Endothelial cell of umbilical vein (primary cell): ENCODE measurements around the gene SMKR1. TPM values are rescaled to one million over a fixed set of nuclear protein-coding genes. Genes with fewer than 3 reads are reported as not detected.

ENCODE experiments used
- BruUV-seq: library from RNA; stranded (reverse); fragments of 400-500 nt; replicated peaks from 2 replicates; lab custom pipeline; 2021; lab: Mats Ljungman, UMichigan
- CTCF ChIA-PET: fragments of 300-600, 350-600 bp; sonication (Branson Sonifier 250); formaldehyde crosslinking; loops from one replicate; lab custom pipeline; 2021; ENCODE audit warnings: antibody characterized with exemption, inconsistent platforms; lab: Charles Lee
- POLR2A ChIA-PET: fragments of 300-600, 350-600 bp; sonication (Branson Sonifier 250); formaldehyde crosslinking; loops from one replicate; lab custom pipeline; 2021; ENCODE audit warnings: antibody characterized with exemption, inconsistent platforms; lab: Charles Lee
- DNase-seq: peaks from one replicate; pipeline ENCODE4 v3.0.0-alpha.2; 2011; ENCODE audit warnings: low read depth, low spot score
- FAIRE-seq: peaks from 2 replicates; lab custom pipeline; 2011; peaks lifted over from hg19 to GRCh38; lab: Jason Lieb, UNC
- H2AFZ ChIP-seq: 2 replicates; pipeline ENCODE4 v1.6.0; 2012; ENCODE audit warnings: low read depth, low read length, control low read depth, inconsistent platforms
- H3K27ac ChIP-seq: 2 replicates; pipeline ENCODE4 v1.5.1; 2011; ENCODE audit warnings: low read depth, mild to moderate bottlenecking, control low read depth, low read length, moderate library complexity; ENCODE audit not compliant: insufficient read depth
- H3K27me3 ChIP-seq, 2 experiments: 2 replicates each; pipeline versions ENCODE4 v1.6.0 to v1.6.1; 2011; ENCODE audit warnings: low read length in 2 of 2, mixed read lengths in 1 of 2; ENCODE audit not compliant: control insufficient read depth in 2 of 2, insufficient read depth in 2 of 2
- H3K36me3 ChIP-seq, 2 experiments: 2 replicates in 1 of 2; 3 replicates in 1 of 2; pipeline ENCODE4 v1.5.1; 2011; ENCODE audit warnings: low read length in 2 of 2, mild to moderate bottlenecking in 1 of 2, moderate library complexity in 1 of 2; ENCODE audit not compliant: control insufficient read depth in 2 of 2, insufficient read depth in 2 of 2; ENCODE audit errors: extremely low read depth in 1 of 2
- H3K4me1 ChIP-seq: 3 replicates; pipeline ENCODE4 v1.5.1; 2011; ENCODE audit warnings: mild to moderate bottlenecking, low read length; ENCODE audit not compliant: control insufficient read depth, insufficient read depth; ENCODE audit errors: extremely low read depth
- H3K4me2 ChIP-seq: 2 replicates; pipeline ENCODE4 v1.6.1; 2011; ENCODE audit warnings: low read length, control low read depth, mixed read lengths; ENCODE audit not compliant: insufficient read depth
- H3K4me3 ChIP-seq, 3 experiments: fragments of 200-600 bp in 1 of 3; sonication (generic), shearing (Covaris generic) in 1 of 3; replicated peaks in 1 of 3; 2 replicates each; pipeline ENCODE4 v1.5.1; 2011 to 2016; ENCODE audit warnings: control low read depth in 3 of 3, low read length in 3 of 3, mild to moderate bottlenecking in 2 of 3, inconsistent platforms in 1 of 3, low read depth in 1 of 3, moderate library complexity in 1 of 3; ENCODE audit not compliant: insufficient read depth in 1 of 3
- H3K79me2 ChIP-seq: 2 replicates; pipeline ENCODE4 v1.6.0; 2012; ENCODE audit warnings: low read length, inconsistent platforms; ENCODE audit not compliant: control insufficient read depth, insufficient read depth
- H3K9ac ChIP-seq: replicated peaks from 2 replicates; pipeline ENCODE3; 2011; ENCODE audit warnings: low read length, control low read depth; ENCODE audit not compliant: insufficient read depth; ENCODE audit errors: extremely low read depth
- H3K9me1 ChIP-seq: replicated peaks from 3 replicates; pipeline ENCODE4 v1.6.0; 2011; ENCODE audit warnings: mild to moderate bottlenecking, low read length; ENCODE audit not compliant: control insufficient read depth, insufficient read depth; ENCODE audit errors: extremely low read depth
- H3K9me3 ChIP-seq: replicated peaks from 2 replicates; pipeline ENCODE4 v1.5.1; 2012; ENCODE audit warnings: low read length, inconsistent platforms; ENCODE audit not compliant: control insufficient read depth, insufficient read depth
- H4K20me1 ChIP-seq: replicated peaks from 2 replicates; pipeline ENCODE3; 2011; ENCODE audit warnings: mild to moderate bottlenecking, low read length; ENCODE audit not compliant: control insufficient read depth, insufficient read depth; ENCODE audit errors: extremely low read depth
- EZH2 ChIP-seq: IDR thresholded peaks from 2 replicates; pipeline ENCODE4 v1.6.1; 2012; ENCODE audit warnings: borderline replicate concordance, low read depth, mild to moderate bottlenecking, moderate library complexity, low read length, inconsistent platforms; ENCODE audit not compliant: severe bottlenecking
- FOS ChIP-seq: IDR thresholded peaks from 2 replicates; pipeline ENCODE4 v1.6.1; 2011; ENCODE audit warnings: mild to moderate bottlenecking, low read length, moderate library complexity, borderline replicate concordance; ENCODE audit not compliant: insufficient read depth
- GATA2 ChIP-seq: IDR thresholded peaks from 2 replicates; pipeline ENCODE4 v1.7.0; 2011; ENCODE audit warnings: low read depth, mild to moderate bottlenecking, moderate library complexity, mixed read lengths, low read length; ENCODE audit not compliant: insufficient read length, insufficient read depth
- JUN ChIP-seq: IDR thresholded peaks from 2 replicates; pipeline ENCODE4 v1.6.1; 2011; ENCODE audit warnings: borderline replicate concordance, low read depth; ENCODE audit not compliant: insufficient read length, insufficient read depth
- MYC ChIP-seq: IDR thresholded peaks from one replicate; pipeline ENCODE4 v1.6.1; 2011; ENCODE audit warnings: mild to moderate bottlenecking, low read depth, low read length
- POLR2A ChIP-seq: IDR thresholded peaks from 2 replicates; pipeline ENCODE4 v1.6.1; 2012; ENCODE audit warnings: low read depth, mild to moderate bottlenecking, control low read depth, low read length
- POLR2AphosphoS5 ChIP-seq: IDR thresholded peaks from 2 replicates; pipeline ENCODE4 v1.6.1; 2012; ENCODE audit warnings: low read depth, mild to moderate bottlenecking, control low read depth, low read length, moderate library complexity; ENCODE audit not compliant: insufficient read depth
- dilution Hi-C: fragments of 300-500 bp; cut with MboI; formaldehyde crosslinking; loops from one replicate; pipeline ENCODE4 v1.15.0; 2019; ENCODE audit warnings: low sequenced_read_pairs; ENCODE audit not compliant: extremely low pct_ligation_motif_present
- intact Hi-C: fragments of 100-400 bp; cut with micrococcal nuclease; formaldehyde crosslinking; loops from one replicate; pipeline ENCODE4 v1.10.0; 2022
- polyA plus RNA-seq, 4 experiments: library from polyadenylated mRNA; depleted of rRNA in 3 of 4; stranded (reverse) in 3 of 4; unstranded in 1 of 4; fragments of >200 nt; gene quantifications; 2 replicates each; pipeline versions ENCODE4 v1.2.1 to v1.2.3, GENCODE V29; 2011 to 2012; ENCODE audit warnings: missing spikeins in 1 of 4
- total RNA-seq: library from RNA; stranded (reverse); gene quantifications from 2 replicates; pipeline ENCODE4 v1.2.3, GENCODE V29; 2021
- TF ChIP-seq, protein P1 (sequence below), 2 donors: IDR thresholded peaks; 1 replicate in 1 of 2; 2 replicates in 1 of 2; pipeline ENCODE4 v1.5.1; 2011; ENCODE audit warnings: low read length in 2 of 2, mild to moderate bottlenecking in 2 of 2, moderate library complexity in 2 of 2, control low read depth in 1 of 2, inconsistent platforms in 1 of 2, low read depth in 1 of 2; ENCODE audit not compliant: insufficient read depth in 1 of 2; ENCODE audit errors: extremely low read depth in 1 of 2
- TF ChIP-seq, protein P2 (sequence below): IDR thresholded peaks from 2 replicates; pipeline ENCODE4 v1.6.1; 2011; ENCODE audit not compliant: insufficient read depth, insufficient read length

Gene SMKR1
- total and polyA plus RNA-seq, 2 donors (not counting 3 experiments of a cell fraction or from before 2014, with no cell fraction given) = 0.64 TPM; not detected in 1

- intact Hi-C loops (loop anchor here (5.0 kb wide), 1 partner anchor 142 kb away; no protein-coding TSS in a partner anchor), dilution Hi-C loops (no loop called here)
- Histone ChIP-seq H4K20me1 (no peaks in the 10 kb centered on the region), H2AFZ (no peak overlapping the region), H3K27ac (no peak overlapping the region), H3K27me3 (peaks cover 0 to 3% of the 10 kb centered on the region in 2 experiments), H3K4me1 (no peaks in the 10 kb centered on the region), H3K9me1 (no peaks in the 10 kb centered on the region), H3K36me3 (no peaks in the 10 kb centered on the region), H3K4me2 (no peak overlapping the region), H3K79me2 (no peaks in the 10 kb centered on the region), H3K4me3 (no peak overlapping the region), H3K9ac (no peak overlapping the region), H3K9me3 (no peaks in the 10 kb centered on the region)
- BruUV-seq = no TSS peak
- TF ChIP-seq POLR2AphosphoS5 (no peak), POLR2A (no peak), GATA2 (no peak), EZH2 (no peak), JUN (no peak), FOS (no peak), MYC (no peak)
- TF ChIP-seq, protein P1, sequence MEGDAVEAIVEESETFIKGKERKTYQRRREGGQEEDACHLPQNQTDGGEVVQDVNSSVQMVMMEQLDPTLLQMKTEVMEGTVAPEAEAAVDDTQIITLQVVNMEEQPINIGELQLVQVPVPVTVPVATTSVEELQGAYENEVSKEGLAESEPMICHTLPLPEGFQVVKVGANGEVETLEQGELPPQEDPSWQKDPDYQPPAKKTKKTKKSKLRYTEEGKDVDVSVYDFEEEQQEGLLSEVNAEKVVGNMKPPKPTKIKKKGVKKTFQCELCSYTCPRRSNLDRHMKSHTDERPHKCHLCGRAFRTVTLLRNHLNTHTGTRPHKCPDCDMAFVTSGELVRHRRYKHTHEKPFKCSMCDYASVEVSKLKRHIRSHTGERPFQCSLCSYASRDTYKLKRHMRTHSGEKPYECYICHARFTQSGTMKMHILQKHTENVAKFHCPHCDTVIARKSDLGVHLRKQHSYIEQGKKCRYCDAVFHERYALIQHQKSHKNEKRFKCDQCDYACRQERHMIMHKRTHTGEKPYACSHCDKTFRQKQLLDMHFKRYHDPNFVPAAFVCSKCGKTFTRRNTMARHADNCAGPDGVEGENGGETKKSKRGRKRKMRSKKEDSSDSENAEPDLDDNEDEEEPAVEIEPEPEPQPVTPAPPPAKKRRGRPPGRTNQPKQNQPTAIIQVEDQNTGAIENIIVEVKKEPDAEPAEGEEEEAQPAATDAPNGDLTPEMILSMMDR (IDR thresholded peaks at IDR 0.05; ENCODE audit: extremely low read depth in 1 of 2, insufficient read depth in 1 of 2, low read depth in 1 of 2, low read length in 2 of 2) = no peak
- TF ChIP-seq, protein P2, sequence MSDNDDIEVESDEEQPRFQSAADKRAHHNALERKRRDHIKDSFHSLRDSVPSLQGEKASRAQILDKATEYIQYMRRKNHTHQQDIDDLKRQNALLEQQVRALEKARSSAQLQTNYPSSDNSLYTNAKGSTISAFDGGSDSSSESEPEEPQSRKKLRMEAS = no peak
- no peak for FAIRE-seq
- ChIA-PET CTCF (interaction anchor here (1.0 to 1.2 kb wide), 2 partner anchors 12 to 85 kb away, joined by 3 read pairs; no protein-coding TSS in a partner anchor), POLR2A (no interaction called here)
- no peak for DNase-seq
Measured at GRCh38 chr7:129499999-129500398, 2.3 kb upstream of the SMKR1 start.
